Chondrocyte (in vitro differentiated cells): ENCODE results near the gene SSMEM1. TPM values are rescaled to one million over a fixed set of nuclear protein-coding genes. Genes with fewer than 3 reads are reported as not detected.
"Not testable (repeated sequence)": the region's sequence is repeated elsewhere in the genome, so short reads cannot be mapped to it uniquely, and the experiment has no call there.

Source experiments
- DNase-seq: peaks from one replicate; pipeline ENCODE4 v3.0.0; 2021; ENCODE audit warnings: mixed read lengths, low spot score
- H3K27ac Mint-ChIP-seq: one replicate; pipeline ENCODE4 v1.8.0; 2021; ENCODE audit warnings: mild to moderate bottlenecking, moderate library complexity, mixed read lengths; ENCODE audit not compliant: unreplicated experiment
- H3K27me3 Mint-ChIP-seq: 2 replicates; pipeline ENCODE4 v1.8.0; 2021; ENCODE audit warnings: low read depth, mixed read lengths
- H3K36me3 Mint-ChIP-seq: 2 replicates; pipeline ENCODE4 v1.8.0; 2021; ENCODE audit warnings: low read depth, mixed read lengths
- H3K4me1 Mint-ChIP-seq: 2 replicates; pipeline ENCODE4 v1.8.0; 2021; ENCODE audit warnings: low read depth, mild to moderate bottlenecking, mixed read lengths
- H3K4me3 Mint-ChIP-seq: one replicate; pipeline ENCODE4 v1.8.0; 2021; ENCODE audit warnings: mild to moderate bottlenecking, moderate library complexity, mixed read lengths; ENCODE audit not compliant: unreplicated experiment
- H3K9me3 Mint-ChIP-seq: 2 replicates; pipeline ENCODE4 v1.8.0; 2021; ENCODE audit warnings: low read depth, mixed read lengths
- CTCF ChIP-seq: fragments of 200-600 bp; sonication (generic); IDR thresholded peaks from 2 replicates; pipeline ENCODE4 v1.5.0; 2021; ENCODE audit warnings: antibody characterized with exemption, mild to moderate bottlenecking, moderate library complexity
- total RNA-seq: library from RNA; stranded (reverse); gene quantifications from 3 replicates; pipeline ENCODE4 v1.2.1, GENCODE V29; 2021

Gene SSMEM1
- total RNA-seq, 1 donor from 2014 or later, result not detected

- H3K27me3 Mint-ChIP-seq, result no peaks in the 10 kb centered on the region
Observed at GRCh38 chr7:130219871-130220270, 12.2 kb downstream of the SSMEM1 start.

GRCh38 chr7:130221746-130222145, 14.1 kb downstream of the SSMEM1 start:
- peaks cover 3% of the 10 kb centered on the region for H3K9me3 Mint-ChIP-seq
- H3K4me3 Mint-ChIP-seq, result no peak overlapping the region
- no peaks in the 10 kb centered on the region for H3K4me1 Mint-ChIP-seq
- no peak overlapping the region for H3K27ac Mint-ChIP-seq
- H3K36me3 Mint-ChIP-seq, result no peaks in the 10 kb centered on the region
- no peak for TF ChIP-seq CTCF
- no peaks in the 10 kb centered on the region for H3K27me3 Mint-ChIP-seq
- DNase-seq, result no peak

More at GRCh38 chr7:130219871-130220270, 12.2 kb downstream of the SSMEM1 start:
- Mint-ChIP-seq H3K4me3 (no peak overlapping the region), H3K4me1 (no peaks in the 10 kb centered on the region), H3K36me3 (no peaks in the 10 kb centered on the region), H3K27ac (no peak overlapping the region), H3K9me3 (no peaks in the 10 kb centered on the region)
- no peak for DNase-seq
- no peak for TF ChIP-seq CTCF

- peaks cover 3% of the 10 kb centered on the region for H3K9me3 Mint-ChIP-seq
- H3K36me3 Mint-ChIP-seq, result no peaks in the 10 kb centered on the region
- no peak for DNase-seq
- no peaks in the 10 kb centered on the region for H3K4me1 Mint-ChIP-seq
- TF ChIP-seq CTCF, result no peak
- no peak overlapping the region for H3K4me3 Mint-ChIP-seq
- no peaks in the 10 kb centered on the region for H3K27me3 Mint-ChIP-seq
- no peak overlapping the region for H3K27ac Mint-ChIP-seq
Observed at GRCh38 chr7:130223646-130224045, 16.0 kb downstream of the SSMEM1 start.

GRCh38 chr7:130224210-130224609, 16.6 kb downstream of the SSMEM1 start:
- Mint-ChIP-seq H3K4me1 (no peaks in the 10 kb centered on the region), H3K36me3 (no peaks in the 10 kb centered on the region), H3K4me3 (no peak overlapping the region), H3K9me3 (peaks cover 3% of the 10 kb centered on the region), H3K27ac (no peak overlapping the region), H3K27me3 (no peaks in the 10 kb centered on the region)
- TF ChIP-seq CTCF, result no peak
- no peak for DNase-seq

GRCh38 chr7:130224923-130225322, 17.3 kb downstream of the SSMEM1 start:
- DNase-seq, H3K27ac Mint-ChIP-seq, H3K9me3 Mint-ChIP-seq, H3K36me3 Mint-ChIP-seq, H3K4me3 Mint-ChIP-seq, H3K4me1 Mint-ChIP-seq, H3K27me3 Mint-ChIP-seq: not testable (repeated sequence)

GRCh38 chr7:130226333-130226732, 18.7 kb downstream of the SSMEM1 start:
- no peak overlapping the region for H3K27ac Mint-ChIP-seq
- H3K27me3 Mint-ChIP-seq, result no peaks in the 10 kb centered on the region
- TF ChIP-seq CTCF, result no peak
- no peaks in the 10 kb centered on the region for H3K36me3 Mint-ChIP-seq
- H3K4me3 Mint-ChIP-seq, result no peak overlapping the region
- H3K9me3 Mint-ChIP-seq, result peaks cover 3% of the 10 kb centered on the region
- no peaks in the 10 kb centered on the region for H3K4me1 Mint-ChIP-seq
- DNase-seq, result no peak
